Kidney (tissue), 14 donors: ENCODE data around the gene KRTAP4-6. TPM values are rescaled to one million over a fixed set of nuclear protein-coding genes. Genes with fewer than 3 reads are reported as not detected.
"Not testable (repeated sequence)": the region's sequence is repeated elsewhere in the genome, so short reads cannot be mapped to it uniquely, and the experiment has no call there.

ENCODE experiments used
- DNase-seq, 5 donors: peaks; one replicate each; pipeline ENCODE4 v3.0.0-alpha.2; 2013 to 2020
- FAIRE-seq: peaks from 2 replicates; lab custom pipeline; 2012; peaks lifted over from hg19 to GRCh38; lab: Jason Lieb, UNC
- H3K27ac ChIP-seq, 2 donors: one replicate each; pipeline ENCODE4 v1.7.0; 2013; ENCODE audit warnings: low read depth in 2 of 2, low read length in 2 of 2, inconsistent platforms in 1 of 2
- H3K27me3 ChIP-seq: one replicate; pipeline ENCODE4 v1.7.1; 2013; ENCODE audit warnings: low read length, inconsistent platforms; ENCODE audit not compliant: control insufficient read depth, insufficient read depth
- H3K36me3 ChIP-seq, 3 donors: one replicate each; pipeline versions ENCODE4 v1.7.0 to v1.7.1; 2013; ENCODE audit warnings: low read length in 3 of 3, control low read depth in 1 of 3, inconsistent platforms in 1 of 3; ENCODE audit not compliant: insufficient read depth in 3 of 3, control insufficient read depth in 2 of 3
- H3K4me1 ChIP-seq, 3 donors: one replicate each; pipeline versions ENCODE4 v1.7.0 to v1.7.1; 2013; ENCODE audit warnings: low read length in 3 of 3, inconsistent platforms in 1 of 3, low read depth in 1 of 3; ENCODE audit not compliant: control insufficient read depth in 2 of 3, insufficient read depth in 2 of 3
- H3K4me3 ChIP-seq, 3 donors: one replicate each; pipeline versions ENCODE4 v1.7.0 to v1.8.1; 2013; ENCODE audit warnings: low read length in 3 of 3, control low read depth in 1 of 3, inconsistent platforms in 1 of 3
- H3K9ac ChIP-seq, 3 donors: one replicate each; pipeline versions ENCODE4 v1.7.0 to v1.7.1; 2013; ENCODE audit warnings: low read length in 3 of 3, control low read depth in 1 of 3, inconsistent platforms in 1 of 3
- H3K9me3 ChIP-seq, 3 donors: one replicate each; pipeline versions ENCODE4 v1.7.0 to v1.7.1; 2013; ENCODE audit warnings: low read length in 3 of 3, control low read depth in 1 of 3, inconsistent platforms in 1 of 3; ENCODE audit not compliant: control insufficient read depth in 2 of 3, insufficient read depth in 1 of 3
- intact Hi-C: fragments of 100-400 bp; cut with DNase I; formaldehyde crosslinking; loops from one replicate; pipeline ENCODE4 v1.11.1; 2022
- polyA plus RNA-seq: library from polyadenylated mRNA; stranded (reverse); fragments of 350-450 nt; fragmentation: Illumina TruSeq; extraction: RNeasy Lipid Tissue Mini Kit (QIAGEN cat#74804); gene quantifications from one replicate; pipeline ENCODE4 v1.2.3, GENCODE V29; 2014; ENCODE audit warnings: low read depth, low replicate concordance; ENCODE audit not compliant: insufficient read depth
- total RNA-seq: library from RNA; stranded (reverse); fragmentation: NEBNext Ultra II Directional; extraction: Animal tissue kit (Norgen Biotek cat#: 25700); gene quantifications from one replicate; pipeline ENCODE4 v1.2.1, GENCODE V29; 2021
- TF ChIP-seq, protein P1 (sequence below): IDR thresholded peaks from 3 replicates; pipeline ENCODE4 v1.5.1; 2012; ENCODE audit warnings: mild to moderate bottlenecking, moderate library complexity, borderline replicate concordance; ENCODE audit not compliant: insufficient read depth; ENCODE audit errors: extremely low read depth
- donor health status: control.
- donor health status: control.
- donor health status: control.
- donor health status: control.
- donor health status: control.
- donor health status: DM: yes; HTN: yes; CAD: no.
- donor health status: Normal renal cell carcinoma (clear cell type).

The KRTAP4-6 gene
- total and polyA plus RNA-seq, 2 donors from 2014 or later = not detected

DNA sequence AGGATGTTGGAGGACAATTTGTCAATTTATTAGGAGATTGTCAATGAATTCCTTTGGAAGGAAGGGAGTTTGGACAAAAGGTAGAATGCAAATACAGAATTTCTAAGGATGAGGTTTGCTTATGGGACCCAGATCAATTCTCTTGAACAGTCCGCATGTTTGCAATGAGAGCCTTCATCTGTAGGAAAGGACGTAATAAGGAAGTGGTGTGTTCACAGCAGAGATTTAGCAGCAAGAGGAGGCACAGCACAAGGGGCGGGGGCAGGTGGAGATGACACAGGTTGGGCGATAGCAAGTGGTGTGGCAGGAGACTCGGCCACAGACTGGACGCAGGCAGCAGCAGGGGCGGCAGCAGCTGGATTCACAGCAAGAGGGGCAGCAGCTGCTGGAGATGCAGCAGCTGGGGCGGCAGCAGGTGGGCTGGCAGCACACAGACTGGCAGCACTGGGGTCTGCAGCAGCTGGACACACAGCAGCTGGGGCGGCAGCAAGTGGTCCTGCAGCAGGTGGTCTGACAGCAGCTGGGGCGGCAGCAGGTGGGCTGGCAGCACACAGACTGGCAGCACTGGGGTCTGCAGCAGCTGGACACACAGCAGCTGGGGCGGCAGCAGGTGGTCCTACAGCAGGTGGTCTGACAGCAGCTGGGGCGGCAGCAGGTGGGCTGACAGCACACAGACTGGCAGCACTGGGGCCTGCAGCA lies 16.9 kb downstream of the KRTAP4-6 start:
- H3K9me3 ChIP-seq, H3K4me3 ChIP-seq, H3K27ac ChIP-seq, FAIRE-seq, H3K27me3 ChIP-seq, H3K36me3 ChIP-seq, intact Hi-C loops, H3K4me1 ChIP-seq, H3K9ac ChIP-seq, DNase-seq: not testable (repeated sequence)

DNA sequence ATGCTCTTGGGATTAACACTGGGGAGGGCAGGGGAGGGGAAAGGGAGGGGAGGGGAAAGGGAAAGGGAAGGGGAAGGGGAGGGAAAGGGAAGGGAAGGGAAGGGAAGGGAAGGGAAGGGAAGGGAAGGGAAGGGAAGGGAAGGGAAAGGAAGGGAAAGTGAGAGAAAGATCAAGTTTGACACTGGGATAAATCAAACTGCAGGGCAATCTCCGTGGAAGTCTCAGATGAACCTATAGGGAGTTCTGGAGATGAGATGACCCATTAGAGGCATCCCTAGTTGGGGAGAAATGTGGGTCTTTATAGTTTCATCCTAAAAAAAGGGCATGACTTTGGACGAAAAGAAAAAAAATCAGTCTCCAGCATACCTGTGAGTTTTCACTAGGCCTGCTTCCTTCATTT lies 18.6 kb downstream of the KRTAP4-6 start:
- no peaks in the 10 kb centered on the region for H3K4me1 ChIP-seq
- H3K4me3 ChIP-seq = no peak overlapping the region
- H3K27me3 ChIP-seq = no peaks in the 10 kb centered on the region
- FAIRE-seq (no peak), DNase-seq (no peak)
- no peaks in the 10 kb centered on the region for H3K36me3 ChIP-seq
- intact Hi-C loops = no loop called here
- no peaks in the 10 kb centered on the region for H3K9me3 ChIP-seq
- no peak overlapping the region for H3K27ac ChIP-seq
- H3K9ac ChIP-seq = no peak overlapping the region
- TF ChIP-seq, protein P1, sequence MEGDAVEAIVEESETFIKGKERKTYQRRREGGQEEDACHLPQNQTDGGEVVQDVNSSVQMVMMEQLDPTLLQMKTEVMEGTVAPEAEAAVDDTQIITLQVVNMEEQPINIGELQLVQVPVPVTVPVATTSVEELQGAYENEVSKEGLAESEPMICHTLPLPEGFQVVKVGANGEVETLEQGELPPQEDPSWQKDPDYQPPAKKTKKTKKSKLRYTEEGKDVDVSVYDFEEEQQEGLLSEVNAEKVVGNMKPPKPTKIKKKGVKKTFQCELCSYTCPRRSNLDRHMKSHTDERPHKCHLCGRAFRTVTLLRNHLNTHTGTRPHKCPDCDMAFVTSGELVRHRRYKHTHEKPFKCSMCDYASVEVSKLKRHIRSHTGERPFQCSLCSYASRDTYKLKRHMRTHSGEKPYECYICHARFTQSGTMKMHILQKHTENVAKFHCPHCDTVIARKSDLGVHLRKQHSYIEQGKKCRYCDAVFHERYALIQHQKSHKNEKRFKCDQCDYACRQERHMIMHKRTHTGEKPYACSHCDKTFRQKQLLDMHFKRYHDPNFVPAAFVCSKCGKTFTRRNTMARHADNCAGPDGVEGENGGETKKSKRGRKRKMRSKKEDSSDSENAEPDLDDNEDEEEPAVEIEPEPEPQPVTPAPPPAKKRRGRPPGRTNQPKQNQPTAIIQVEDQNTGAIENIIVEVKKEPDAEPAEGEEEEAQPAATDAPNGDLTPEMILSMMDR = no peak

DNA sequence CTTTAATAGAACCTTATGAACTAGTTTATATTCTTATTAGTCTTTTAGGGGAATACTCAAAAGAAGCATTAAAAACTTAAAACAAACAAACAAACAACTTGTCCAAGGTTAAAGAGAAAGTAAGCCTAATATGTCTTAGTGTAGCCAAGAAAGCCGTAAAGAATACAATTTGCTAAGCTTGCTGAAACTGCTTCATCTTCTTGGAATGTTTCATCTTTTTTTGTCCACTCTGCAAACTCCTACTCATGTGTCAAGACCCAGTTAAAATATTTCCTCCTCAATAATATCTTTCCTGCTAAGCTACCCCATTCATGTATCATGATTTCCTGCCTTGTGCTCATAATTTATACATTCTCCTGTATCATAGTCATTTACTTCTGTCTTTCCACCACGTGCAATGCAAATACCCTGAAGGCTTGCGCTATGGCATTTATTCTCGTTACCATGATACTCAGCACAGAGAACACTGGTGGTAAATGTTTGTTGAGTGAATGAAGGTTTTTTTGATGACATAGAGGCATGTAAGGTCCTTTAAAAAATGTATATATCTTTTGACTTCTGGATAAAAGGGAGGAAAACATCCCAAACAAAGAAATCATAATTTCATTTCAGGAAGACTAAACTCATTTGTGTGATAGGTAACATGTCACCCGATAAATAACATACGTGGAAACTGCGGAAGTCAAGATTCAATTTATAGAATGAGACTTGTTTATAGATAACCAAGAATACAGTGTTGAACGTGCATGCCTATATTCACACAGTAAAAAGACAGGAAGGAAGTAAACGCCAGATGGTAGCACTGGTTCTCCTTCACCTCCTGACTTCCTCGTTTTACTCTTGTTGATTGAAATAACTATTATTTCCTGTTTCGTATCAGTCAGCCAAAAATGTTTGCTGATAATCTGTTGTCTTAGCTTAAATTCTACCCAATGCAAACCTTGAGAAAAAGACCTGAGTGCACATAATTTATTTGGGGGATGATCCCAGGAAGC lies 20.4 kb downstream of the KRTAP4-6 start:
- intact Hi-C loops, H3K27ac ChIP-seq, FAIRE-seq, H3K9ac ChIP-seq, H3K4me3 ChIP-seq, H3K4me1 ChIP-seq, H3K36me3 ChIP-seq, H3K9me3 ChIP-seq, H3K27me3 ChIP-seq, DNase-seq: not testable (repeated sequence)

DNA sequence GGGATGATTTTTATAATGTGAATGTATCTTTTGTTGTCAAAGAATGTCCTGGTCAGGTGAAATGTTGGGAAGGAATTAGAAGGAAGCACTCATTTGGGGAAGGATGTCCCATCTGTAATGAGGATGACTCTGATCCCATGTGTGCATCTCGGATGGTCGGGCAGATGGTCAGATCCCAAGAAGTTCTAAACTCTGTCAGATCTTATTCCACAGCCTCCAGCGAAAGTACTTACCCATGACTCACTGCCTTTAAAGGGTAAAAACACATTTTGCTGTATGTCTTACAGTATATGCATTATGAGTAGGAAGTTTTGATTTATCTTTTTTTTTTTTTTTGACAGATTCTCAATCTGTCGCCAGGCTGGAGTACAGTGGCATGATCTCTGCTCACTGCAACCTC lies 21.6 kb downstream of the KRTAP4-6 start:
- no peak for DNase-seq
- TF ChIP-seq, protein P1 = no peak
- intact Hi-C loops = no loop called here

DNA sequence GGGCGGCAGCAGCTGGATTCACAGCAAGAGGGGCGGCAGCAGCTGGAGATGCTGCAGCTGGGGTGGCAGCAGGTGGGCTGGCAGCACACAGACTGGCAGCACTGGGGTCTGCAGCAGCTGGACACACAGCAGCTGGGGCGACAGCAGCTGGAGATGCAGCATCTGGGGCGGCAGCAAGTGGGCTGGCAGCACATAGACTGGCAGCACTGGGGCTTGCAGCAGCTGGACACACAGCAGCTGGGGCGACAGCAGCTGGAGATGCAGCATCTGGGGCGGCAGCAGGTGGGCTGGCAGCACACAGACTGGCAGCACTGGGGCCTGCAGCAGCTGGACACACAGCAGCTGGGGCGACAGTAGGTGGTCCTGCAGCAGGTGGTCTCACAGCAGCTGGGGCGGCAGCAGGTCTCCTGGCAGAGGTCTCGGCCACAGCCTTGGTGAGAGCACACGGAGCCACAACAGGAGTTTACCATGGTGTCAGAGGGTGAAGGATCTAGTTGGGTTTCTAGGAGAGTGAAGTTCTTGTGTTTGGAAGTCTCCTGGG lies 22.4 kb downstream of the KRTAP4-6 start, which contains the start of gene KRTAP4-11:
Gene KRTAP4-11 (minus strand): TSS at position 528 of the 541 bp plus-strand sequence. CDS start 58 bp downstream, at position 470.
- peak in 1 of 5 donors; percentile 24 for DNase-seq
- H3K36me3 ChIP-seq, intact Hi-C loops, H3K27me3 ChIP-seq, FAIRE-seq, H3K4me3 ChIP-seq, H3K9me3 ChIP-seq, H3K4me1 ChIP-seq, H3K27ac ChIP-seq, H3K9ac ChIP-seq: not testable (repeated sequence)

More for the DNA sequence above, 21.6 kb downstream of the KRTAP4-6 start:
- Histone ChIP-seq H3K27me3 (no peaks in the 10 kb centered on the region), H3K9me3 (no peaks in the 10 kb centered on the region), H3K27ac (no peak overlapping the region), H3K36me3 (no peaks in the 10 kb centered on the region), H3K4me1 (no peaks in the 10 kb centered on the region), H3K4me3 (no peak overlapping the region), H3K9ac (no peak overlapping the region)
- no peak for FAIRE-seq
